Sigmoid colon (tissue), 4 donors: ENCODE measurements around the gene C13orf46.

Experiments used
- EP300 ChIP-seq, 4 donors: sonication (generic); formaldehyde crosslinking; IDR thresholded peaks; one replicate each; pipeline ENCODE4 v1.6.1; 2017; ENCODE audit warnings: antibody characterized with exemption in 4 of 4
- POLR2A ChIP-seq, 2 donors: fragments of 450-650 bp; IDR thresholded peaks; one replicate each; pipeline ENCODE4 v1.6.1; 2016; ENCODE audit warnings: antibody characterized with exemption in 2 of 2, mild to moderate bottlenecking in 2 of 2, moderate library complexity in 2 of 2
- TF ChIP-seq, protein P1 (sequence below), 4 experiments: fragments of 450-650 bp in 3 of 4; fragments of 200-600 bp in 1 of 4; IDR thresholded peaks; one replicate each; pipeline ENCODE4 v1.5.1; 2016 to 2019; ENCODE audit warnings: antibody characterized with exemption in 4 of 4, mild to moderate bottlenecking in 3 of 4, moderate library complexity in 2 of 4

DNA sequence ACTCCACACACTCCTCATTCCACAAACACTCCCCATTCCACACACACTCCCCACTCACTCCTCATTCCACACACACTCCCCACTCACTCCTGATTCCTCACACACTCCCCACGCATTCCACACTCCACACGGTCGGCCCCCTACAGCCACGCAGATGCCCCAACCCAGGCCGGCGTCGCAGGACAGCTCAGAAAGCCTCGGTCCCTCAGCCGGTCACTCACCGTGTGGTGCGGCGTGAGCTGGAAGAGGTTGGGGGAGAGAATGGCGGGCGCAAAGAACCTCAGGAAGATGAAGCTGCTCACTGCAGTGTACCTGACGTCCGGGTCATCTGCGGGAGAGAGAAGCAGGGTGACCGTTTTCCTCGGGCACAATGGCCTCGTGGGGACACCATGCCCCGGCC is 39.0 kb upstream of the C13orf46 start:
- TF ChIP-seq EP300 (IDR thresholded peaks at IDR 0.05) (no peak), POLR2A (IDR thresholded peaks at IDR 0.05) (no peak)
- TF ChIP-seq, protein P1, sequence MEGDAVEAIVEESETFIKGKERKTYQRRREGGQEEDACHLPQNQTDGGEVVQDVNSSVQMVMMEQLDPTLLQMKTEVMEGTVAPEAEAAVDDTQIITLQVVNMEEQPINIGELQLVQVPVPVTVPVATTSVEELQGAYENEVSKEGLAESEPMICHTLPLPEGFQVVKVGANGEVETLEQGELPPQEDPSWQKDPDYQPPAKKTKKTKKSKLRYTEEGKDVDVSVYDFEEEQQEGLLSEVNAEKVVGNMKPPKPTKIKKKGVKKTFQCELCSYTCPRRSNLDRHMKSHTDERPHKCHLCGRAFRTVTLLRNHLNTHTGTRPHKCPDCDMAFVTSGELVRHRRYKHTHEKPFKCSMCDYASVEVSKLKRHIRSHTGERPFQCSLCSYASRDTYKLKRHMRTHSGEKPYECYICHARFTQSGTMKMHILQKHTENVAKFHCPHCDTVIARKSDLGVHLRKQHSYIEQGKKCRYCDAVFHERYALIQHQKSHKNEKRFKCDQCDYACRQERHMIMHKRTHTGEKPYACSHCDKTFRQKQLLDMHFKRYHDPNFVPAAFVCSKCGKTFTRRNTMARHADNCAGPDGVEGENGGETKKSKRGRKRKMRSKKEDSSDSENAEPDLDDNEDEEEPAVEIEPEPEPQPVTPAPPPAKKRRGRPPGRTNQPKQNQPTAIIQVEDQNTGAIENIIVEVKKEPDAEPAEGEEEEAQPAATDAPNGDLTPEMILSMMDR (IDR thresholded peaks at IDR 0.05) = no peak
